Muscle of back (tissue), 13 donors: ENCODE measurements around the gene TRIM47. TPM values are rescaled to one million over a fixed set of nuclear protein-coding genes. Genes with fewer than 3 reads are reported as not detected.

Experiments used
- DNase-seq, 3 donors: peaks; one replicate each; pipeline versions ENCODE4 v3.0.0 to v3.0.0-alpha.2; 2013
- long read RNA-seq, 9 donors: transcript quantifications; one replicate each; lab custom pipeline, GENCODE V29; 2026
- polyA plus RNA-seq, 10 donors: library from polyadenylated mRNA; unstranded; fragments of 120-200 nt; gene quantifications; one replicate each; pipeline ENCODE4 v1.2.1, GENCODE V29; 2013; ENCODE audit not compliant: insufficient read length in 10 of 10

The TRIM47 gene, protein sequence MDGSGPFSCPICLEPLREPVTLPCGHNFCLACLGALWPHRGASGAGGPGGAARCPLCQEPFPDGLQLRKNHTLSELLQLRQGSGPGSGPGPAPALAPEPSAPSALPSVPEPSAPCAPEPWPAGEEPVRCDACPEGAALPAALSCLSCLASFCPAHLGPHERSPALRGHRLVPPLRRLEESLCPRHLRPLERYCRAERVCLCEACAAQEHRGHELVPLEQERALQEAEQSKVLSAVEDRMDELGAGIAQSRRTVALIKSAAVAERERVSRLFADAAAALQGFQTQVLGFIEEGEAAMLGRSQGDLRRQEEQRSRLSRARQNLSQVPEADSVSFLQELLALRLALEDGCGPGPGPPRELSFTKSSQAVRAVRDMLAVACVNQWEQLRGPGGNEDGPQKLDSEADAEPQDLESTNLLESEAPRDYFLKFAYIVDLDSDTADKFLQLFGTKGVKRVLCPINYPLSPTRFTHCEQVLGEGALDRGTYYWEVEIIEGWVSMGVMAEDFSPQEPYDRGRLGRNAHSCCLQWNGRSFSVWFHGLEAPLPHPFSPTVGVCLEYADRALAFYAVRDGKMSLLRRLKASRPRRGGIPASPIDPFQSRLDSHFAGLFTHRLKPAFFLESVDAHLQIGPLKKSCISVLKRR
- 10 to 100 TPM; 15.3 to 27.2 (median 21.3) TPM for polyA plus RNA-seq
- long read RNA-seq, donor 1, transcript TRIM47-201 (6 exons, 2,266 nt), result major isoform, 5 of 9 reads
- long read RNA-seq, donor 1, partial matches to known transcripts, result 0 of 9 reads
- long read RNA-seq, donor 1, other reads (novel, unspliced or antisense), result 0 of 9 reads
- long read RNA-seq, donor 2, transcript TRIM47-201 (6 exons, 2,266 nt), result major isoform, 5 of 6 reads
- long read RNA-seq, donor 2, partial matches to known transcripts, result 0 of 6 reads
- long read RNA-seq, donor 2, other reads (novel, unspliced or antisense), result 0 of 6 reads
- long read RNA-seq, donor 3, result 0 reads
- long read RNA-seq, donor 4, partial matches to known transcripts, result 0 of 3 reads
- long read RNA-seq, donor 4, other reads (novel, unspliced or antisense), result 0 of 3 reads
- long read RNA-seq, donor 5, transcript TRIM47-201 (6 exons, 2,266 nt), result major isoform, 5 of 5 reads
- long read RNA-seq, donor 5, partial matches to known transcripts, result 0 of 5 reads
- long read RNA-seq, donor 5, other reads (novel, unspliced or antisense), result 0 of 5 reads
- long read RNA-seq, donor 6, transcript TRIM47-201 (6 exons, 2,266 nt), result major isoform, 10 of 13 reads
- long read RNA-seq, donor 6, partial matches to known transcripts, result 0 of 13 reads
- long read RNA-seq, donor 6, other reads (novel, unspliced or antisense), result 0 of 13 reads
- long read RNA-seq, donor 7, transcript TRIM47-201 (6 exons, 2,266 nt), result major isoform, 5 of 6 reads
- long read RNA-seq, donor 7, partial matches to known transcripts, result 0 of 6 reads
- long read RNA-seq, donor 7, other reads (novel, unspliced or antisense), result 0 of 6 reads
- long read RNA-seq, donor 8, transcript TRIM47-201 (6 exons, 2,266 nt), result major isoform, 6 of 6 reads
- long read RNA-seq, donor 8, partial matches to known transcripts, result 0 of 6 reads
- long read RNA-seq, donor 8, other reads (novel, unspliced or antisense), result 0 of 6 reads
- long read RNA-seq, donor 9, partial matches to known transcripts, result 0 of 1 reads
- long read RNA-seq, donor 9, other reads (novel, unspliced or antisense), result 0 of 1 reads

DNA sequence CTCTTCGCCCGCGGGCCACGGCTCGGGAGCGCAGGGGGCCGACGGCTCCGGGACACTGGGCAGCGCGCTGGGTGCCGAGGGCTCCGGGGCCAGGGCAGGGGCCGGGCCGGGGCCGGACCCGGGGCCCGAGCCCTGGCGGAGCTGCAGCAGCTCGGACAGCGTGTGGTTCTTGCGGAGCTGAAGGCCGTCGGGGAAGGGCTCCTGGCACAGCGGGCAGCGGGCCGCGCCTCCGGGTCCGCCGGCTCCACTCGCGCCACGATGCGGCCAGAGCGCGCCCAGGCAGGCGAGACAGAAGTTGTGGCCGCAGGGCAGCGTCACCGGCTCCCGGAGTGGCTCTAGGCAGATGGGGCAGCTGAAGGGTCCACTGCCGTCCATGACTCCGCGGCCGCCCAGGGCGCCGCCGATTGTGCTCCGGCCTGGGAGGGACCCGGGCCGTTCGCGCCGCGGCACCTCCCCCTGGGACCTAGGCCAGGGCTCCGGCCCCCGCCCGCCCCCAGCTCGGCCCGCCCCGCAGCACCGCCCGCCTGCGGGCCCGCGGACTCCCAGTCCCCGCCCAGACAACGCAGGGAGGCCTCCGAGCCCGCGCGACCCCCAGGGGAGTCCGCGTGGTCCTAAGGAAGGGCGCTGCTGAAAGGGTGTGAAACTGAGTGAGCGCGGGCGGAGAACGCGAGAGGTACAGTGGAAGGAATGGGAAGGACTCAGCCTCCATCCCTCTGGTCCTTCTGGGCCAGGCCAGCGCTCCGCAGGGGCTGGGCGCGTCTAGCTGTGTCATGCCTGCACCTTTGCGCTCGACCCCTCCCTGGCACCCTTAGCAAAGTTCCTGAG is at the start of gene TRIM47:
Gene TRIM47, minus strand, starts transcription at position 408 of the 825 bp plus-strand sequence. Its CDS starts 33 bp downstream, at position 375.
- peak in 2 of 3 donors; percentile 81 to 91 for DNase-seq

DNA sequence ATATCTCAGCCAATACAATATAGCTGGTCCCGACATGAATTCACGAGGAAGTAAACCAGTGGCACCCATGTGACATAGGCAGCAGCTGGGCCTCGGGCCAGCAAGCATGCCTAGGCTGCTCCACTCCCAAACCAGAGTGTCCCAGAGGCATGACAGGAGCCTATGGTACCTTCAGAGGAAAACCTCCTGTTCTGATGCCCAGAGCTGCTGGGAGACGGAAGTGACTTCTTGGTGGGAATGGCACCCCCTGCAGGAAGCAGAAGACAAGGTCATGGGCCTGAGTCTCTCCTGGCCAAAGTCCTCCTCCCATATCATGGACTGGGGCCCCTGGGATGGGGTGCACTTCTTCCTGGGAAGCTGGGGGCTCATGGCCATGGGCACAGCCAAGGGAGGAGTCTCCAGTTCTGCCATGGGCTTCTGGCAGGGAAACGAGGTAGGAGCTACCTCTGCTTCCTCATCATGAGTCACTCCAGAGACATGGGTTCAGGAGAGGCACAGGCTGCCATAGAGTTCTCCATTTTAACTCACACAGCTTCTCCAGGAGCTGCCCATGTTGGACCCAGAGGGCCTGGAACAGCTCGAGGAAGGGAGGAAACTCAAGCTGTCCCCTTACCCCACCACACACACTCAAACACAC is 49.0 kb upstream of the TRIM47 start:
- DNase-seq, result no peak

DNA sequence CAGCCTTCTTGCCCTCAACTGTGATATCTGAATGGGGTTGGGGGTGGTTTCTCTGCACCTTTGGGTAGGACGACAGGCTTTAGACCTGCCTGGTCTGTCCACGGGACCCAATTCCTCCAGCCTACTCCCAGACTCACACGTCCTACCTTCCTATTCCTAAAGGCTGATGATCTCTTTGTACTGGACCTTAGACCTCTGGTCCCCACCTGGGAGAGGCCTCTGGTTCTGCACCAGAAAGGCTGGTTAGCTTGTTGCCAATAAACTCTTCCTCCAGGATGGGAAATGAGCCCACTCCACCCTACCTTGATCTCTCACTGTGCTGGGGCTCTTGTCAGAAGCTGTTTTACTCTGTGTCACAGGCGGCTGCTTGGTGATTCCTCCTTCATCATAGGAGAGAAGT is 48.1 kb upstream of the TRIM47 start:
- DNase-seq, result no peak

DNA sequence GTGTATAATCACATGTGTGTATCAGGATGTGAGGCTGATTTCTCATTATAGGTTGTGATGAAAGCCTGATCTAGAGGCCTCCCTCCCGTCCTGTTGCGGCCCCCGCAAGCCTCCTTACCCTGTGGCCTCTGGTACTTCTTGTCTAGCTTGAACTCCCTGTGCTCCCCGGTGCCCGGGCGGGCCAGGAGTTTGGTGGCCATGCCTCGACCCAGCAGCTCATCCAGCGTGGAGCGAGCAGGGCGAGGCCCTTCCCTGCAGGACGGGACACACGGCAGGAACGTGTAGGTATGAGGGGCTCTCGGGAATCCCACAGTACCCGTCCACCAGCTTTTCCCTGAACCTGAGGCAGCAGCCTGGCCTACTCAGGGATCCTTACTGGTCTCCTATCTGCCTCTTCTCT is 47.5 kb upstream of the TRIM47 start:
- no peak for DNase-seq

DNA sequence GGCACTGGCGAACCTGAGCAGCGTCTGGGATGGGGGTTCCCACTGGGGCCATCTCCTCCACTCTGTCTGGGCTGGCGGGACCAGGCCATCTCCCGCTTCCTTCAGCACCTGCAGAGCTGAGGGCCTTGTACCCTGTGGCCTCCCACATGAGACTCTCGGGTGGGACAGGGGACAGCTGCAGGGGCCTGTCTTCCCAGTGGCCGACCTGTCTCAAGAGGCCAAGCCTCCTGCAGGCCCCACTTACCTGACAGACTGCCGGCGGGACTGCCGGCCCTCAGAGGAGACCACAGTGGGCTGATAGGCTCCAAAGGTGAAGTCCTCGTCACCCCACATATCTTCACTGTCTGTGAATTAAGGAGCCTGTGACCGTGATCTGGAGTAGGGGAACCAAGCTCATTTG is 46.7 kb upstream of the TRIM47 start:
- DNase-seq, result no peak

DNA sequence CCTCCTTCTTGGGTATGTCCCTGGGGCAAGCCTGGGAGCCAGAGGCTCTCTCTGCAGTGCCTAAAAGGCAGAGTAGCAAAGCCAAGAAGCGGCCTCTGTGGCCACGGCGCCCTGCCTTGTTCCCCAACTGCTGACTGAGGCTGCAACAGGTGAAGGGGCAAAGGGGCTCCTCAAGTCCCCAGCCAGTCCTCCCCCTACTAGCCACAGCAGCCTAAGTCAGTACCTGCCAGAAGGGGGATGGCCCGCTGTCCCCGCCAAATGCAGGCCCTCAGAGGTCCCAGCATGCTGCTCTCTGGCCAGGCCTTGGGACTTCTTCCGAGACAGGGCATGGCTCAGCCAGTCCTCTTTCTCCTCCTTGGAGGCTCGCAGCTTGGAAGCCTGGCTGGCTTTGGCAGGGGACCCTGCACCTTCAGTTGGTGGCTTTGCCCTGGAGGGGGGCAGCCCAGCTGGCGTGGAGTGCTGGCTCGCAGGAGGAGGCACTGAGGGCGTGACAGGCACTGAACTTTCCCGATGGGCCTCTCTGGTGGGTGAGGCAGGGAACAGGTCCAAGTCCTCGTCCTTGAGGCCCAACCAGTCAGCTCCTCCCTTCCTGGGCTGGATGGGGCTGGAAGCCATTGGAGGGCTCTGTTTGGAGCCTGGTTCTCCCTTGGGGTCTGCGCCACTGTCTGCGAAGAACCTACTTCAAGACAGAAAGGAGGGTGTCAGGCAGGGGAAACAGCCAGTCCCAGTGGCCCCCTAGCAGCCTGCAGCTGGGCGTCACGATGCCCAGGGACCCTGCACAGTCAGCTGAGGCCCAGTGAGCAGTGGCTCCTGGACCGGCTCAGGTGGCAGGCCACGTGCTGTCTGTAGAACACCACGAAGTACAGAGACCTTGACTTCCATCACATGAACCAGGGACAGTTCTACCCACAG is 44.8 kb upstream of the TRIM47 start:
- no peak for DNase-seq

DNA sequence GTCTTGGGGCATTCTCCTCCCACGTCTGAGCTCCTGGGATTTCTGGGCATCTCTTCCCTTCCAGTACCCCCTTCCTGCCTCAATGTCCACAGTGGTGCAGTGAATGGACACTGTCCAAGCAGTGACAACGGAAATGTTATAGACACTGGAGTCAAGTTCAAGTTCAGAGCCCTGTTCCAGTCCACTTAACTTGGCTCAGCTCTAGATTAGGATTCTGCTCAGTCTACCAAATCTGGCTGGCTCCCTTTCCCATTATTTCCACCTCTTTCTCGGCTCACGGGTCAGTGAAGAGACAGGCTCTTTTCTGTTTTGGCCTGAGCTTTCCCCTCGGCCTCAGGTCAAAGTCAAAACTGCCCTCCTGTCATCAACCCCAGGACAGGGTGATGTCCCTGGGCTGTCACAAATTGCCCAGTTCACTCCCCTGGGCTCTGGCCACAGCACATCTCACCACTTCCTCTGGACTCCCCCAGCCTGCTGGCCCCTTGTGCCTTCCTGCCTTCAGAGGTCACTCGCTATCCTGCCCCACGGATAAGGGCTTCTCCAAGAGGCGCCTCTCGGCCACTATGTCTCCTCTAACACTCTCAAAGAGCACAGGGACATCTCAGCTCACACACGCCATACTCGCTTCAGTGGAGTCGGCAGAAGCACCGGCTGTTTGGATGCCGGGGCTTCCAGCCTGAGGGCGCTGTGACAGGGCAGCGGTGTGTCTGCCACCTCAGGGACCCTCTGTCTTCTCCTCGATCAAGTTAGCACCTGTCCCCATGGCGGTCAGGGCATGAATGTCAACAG is 44.0 kb upstream of the TRIM47 start:
- DNase-seq, result no peak

DNA sequence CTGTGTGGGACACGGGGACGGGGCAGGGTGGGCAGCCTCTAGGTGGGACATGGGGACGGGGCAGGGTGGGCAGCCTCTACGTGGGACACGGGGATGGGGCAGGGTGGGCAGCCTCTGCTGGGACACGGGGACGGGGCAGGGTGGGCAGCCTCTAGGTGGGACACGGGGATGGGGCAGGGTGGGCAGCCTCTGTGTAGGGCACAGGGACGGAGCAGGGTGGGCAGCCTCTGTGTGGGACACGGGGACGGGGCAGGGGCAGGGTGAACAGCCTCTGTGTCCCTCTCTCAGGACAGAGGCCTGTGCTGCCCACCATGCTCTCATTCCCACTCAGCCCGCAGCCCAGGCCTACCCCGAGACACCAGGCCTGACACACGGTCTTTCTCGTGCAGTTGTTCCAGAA is 43.2 kb upstream of the TRIM47 start:
- no peak for DNase-seq

DNA sequence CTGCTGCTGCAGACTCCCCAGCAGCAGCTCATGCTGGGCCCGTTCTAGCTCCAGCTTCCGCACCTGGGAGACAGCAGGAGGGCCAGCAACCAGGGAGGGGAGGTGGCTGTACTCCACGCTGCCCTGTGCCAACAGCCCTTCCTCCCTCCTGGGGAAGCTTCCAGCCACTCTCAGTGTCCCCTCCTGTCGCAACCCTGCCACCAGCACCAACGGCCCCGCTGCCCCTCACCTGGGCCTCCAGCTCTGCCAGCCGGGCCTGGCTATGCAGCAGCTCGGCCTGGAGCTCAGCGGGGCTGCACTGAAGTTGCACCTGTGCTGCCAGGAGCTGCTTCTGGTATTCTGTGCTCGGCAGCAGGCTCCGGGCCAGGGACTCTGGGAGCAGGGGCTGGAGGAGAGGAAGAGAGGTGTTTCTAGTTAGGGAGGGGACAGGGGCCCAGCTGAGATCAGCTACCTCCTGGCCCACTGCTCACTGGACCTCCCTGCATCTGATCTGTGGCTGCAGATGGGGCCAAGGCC is 41.7 kb upstream of the TRIM47 start:
- no peak for DNase-seq

DNA sequence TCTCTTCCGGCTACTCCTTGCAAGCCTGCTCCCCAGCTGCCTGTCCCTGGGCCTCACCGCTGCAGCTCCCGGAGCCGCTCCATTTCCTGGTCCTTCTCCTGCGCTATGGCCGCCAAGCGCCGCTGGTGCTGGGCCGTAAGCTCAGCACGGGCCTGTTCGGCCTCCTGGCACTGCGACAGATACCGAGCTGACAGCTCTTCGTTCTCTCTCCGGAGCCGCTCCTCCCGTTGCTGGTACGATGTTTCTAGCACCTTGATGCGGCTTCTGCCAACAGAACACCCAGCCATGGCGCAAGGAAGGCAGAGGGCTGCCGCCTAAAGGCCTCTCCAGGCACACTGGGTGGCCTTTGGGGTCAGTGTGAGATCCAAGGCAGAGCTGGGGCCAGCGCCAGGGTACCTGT is 41.2 kb upstream of the TRIM47 start:
- no peak for DNase-seq

DNA sequence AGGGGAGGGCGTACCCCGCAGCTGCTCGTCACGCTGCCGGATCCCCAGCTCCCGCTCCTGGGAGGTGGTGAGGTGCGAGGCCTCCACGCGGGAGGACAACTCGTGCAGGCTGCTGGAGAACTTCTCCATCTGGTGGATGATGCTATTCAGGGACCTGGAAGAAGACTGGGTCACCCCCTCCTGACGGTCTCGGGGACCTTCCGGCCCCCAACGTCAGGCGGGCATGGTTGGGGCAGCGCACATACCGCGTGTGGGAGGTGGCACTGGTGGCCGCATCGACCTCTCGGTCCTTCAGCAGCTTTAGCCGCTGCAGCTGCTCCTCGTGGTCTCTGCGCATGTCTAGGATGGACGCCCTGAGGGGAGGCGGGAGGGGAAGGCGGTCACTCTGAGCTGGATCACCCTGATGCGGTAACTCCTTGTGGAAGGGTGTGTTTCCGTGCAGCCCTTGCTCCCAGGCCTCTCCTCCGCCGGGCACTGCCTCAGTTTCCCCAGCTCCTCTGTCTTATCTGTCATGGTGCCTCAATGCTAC is 39.6 kb upstream of the TRIM47 start:
- no peak for DNase-seq

DNA sequence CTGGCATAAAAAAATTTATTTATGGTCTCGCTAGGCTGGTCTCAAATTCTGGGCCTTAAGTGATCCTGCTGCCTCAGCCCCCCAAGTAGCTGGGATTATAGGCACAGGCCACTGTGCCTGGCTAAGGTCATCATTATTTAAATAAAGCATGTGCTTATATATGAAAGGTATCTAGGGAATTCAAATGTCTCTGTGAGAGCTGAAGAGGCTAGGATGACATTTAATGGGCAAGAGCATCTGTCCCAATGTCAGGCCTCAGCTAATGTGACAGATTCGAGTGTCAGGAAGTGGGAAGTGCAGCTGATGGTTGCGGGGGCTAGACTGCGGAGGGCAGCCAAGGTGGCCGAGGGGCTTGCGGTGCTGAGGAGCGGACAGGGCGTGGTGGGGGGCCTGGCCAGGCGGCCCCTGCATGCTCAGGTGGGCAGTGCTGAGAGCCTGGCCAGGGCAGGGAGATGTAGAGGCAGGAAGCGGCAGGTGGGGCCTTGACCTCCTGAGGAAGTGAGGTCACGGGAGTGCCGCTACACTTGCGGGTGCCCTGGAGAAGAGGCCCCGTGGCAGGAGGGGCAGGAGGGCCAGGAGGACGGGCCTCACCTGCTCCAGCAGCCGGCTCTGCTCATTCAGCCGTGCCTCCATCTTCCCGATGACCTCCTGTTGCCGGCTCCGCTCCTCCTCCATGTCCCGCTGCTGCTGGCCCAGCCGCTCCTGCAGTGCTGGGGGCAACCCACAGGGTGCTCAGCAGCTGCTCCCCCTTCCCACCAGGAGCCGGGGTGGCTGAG is 38.9 kb upstream of the TRIM47 start:
- no peak for DNase-seq

DNA sequence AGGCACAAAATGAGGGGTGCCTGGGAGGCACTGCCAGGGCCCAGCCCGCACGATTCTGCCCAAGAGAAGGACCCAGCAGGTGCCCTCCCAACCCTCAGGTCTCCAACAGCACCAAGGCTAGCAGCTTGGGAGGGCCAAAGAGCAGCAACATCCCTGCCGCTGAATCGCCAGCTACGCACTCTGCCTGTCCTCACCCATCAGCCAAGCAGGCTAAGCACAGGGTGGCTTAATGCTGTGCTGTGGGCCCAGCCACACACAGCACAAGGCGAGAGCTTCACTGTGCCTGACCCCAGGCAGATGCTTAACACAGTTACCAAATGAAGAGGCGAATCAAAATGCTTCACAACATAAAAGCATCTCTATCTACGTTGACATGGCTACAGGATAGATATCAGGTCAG is 36.9 kb upstream of the TRIM47 start:
- no peak for DNase-seq

DNA sequence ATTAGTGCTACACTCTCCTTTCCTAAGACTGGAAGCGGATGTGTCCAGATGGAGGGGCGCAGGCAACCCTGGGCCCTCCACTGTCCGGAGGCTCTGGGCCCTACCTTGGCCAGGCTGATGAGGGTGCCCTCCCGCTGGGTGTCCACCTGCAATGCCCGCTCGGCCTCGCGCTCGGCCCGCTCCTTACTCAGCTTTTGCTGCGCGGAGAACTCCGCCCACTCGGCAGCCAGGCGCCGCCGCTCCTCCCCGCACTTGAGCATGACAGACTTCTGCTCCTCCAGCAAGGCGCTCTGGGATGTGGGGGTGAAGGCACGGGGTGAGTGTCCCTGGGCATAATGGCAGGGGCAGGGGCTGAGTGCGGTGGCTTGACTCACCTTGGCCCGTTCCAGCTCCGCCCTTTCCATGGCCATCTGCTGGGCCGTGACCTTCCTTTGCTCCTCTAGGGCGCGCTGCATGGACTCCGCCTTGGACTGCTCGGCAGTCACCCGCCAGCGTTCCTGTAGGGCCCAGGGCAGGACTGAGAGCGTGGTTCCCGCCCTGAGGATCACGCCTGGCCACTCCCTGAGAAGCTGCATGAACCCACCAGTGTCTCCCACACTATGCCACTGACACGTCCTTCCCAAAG is 36.4 kb upstream of the TRIM47 start:
- DNase-seq, result no peak

DNA sequence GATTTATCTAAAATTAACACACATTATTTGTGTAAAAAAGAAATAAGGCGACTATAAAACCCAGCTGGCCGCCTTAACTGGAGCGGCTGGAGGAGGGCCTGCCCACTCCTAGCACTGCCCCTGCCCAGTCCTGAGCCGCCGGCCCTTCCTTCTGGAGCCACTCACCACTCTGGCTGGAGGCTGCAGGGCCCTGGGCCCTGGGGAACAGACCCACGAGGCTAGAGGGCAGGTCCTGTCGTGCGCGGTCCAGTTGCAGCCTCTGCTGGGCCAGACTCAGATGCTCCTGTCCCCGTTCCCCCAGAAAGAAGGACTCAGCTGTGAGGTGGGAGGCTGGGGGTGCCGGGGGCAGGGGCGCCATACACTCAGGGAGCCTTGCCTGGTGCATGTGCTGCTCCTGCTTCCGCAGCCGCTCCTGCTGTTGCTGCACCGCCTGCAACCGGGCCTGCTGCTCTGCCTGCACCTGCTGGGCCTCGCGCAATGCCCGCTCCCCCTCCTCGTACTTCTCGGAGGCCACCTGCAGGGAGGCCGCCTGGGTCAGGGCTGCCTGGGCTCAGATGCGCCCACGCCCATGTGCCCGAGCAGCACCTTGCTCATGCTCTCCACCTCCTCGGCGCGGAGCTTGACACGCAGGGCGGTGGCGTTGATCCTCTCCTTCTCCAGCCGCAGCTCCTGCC is 35.3 kb upstream of the TRIM47 start:
- DNase-seq, result no peak
